GM12891 (cell line): ENCODE results near the gene CORO1C.

Source experiments
- DNase-seq: peaks from one replicate; pipeline ENCODE4 v3.0.0; 2011; ENCODE audit warnings: low spot score; ENCODE audit not compliant: insufficient read length
- FAIRE-seq: peaks from 2 replicates; lab custom pipeline; 2011; peaks lifted over from hg19 to GRCh38; lab: Jason Lieb, UNC
- PAX5 ChIP-seq: IDR thresholded peaks from 2 replicates; pipeline ENCODE4 v1.6.1; 2011; ENCODE audit warnings: low read length, moderate library complexity, mild to moderate bottlenecking; ENCODE audit not compliant: insufficient read depth, severe bottlenecking
- POLR2A ChIP-seq: IDR thresholded peaks from 2 replicates; pipeline ENCODE4 v1.6.1; 2011; ENCODE audit warnings: low read depth, low read length, control low read depth
- POLR2AphosphoS5 ChIP-seq: IDR thresholded peaks from 2 replicates; pipeline ENCODE4 v1.6.1; 2011; ENCODE audit warnings: low read depth, low read length, control low read depth
- POU2F2 ChIP-seq: IDR thresholded peaks from 2 replicates; pipeline ENCODE4 v1.6.1; 2011; ENCODE audit warnings: low read depth, mild to moderate bottlenecking, control low read depth, low read length, moderate library complexity
- SPI1 ChIP-seq: IDR thresholded peaks from 2 replicates; pipeline ENCODE4 v1.6.1; 2011; ENCODE audit warnings: low read depth, low read length, control low read depth
- TAF1 ChIP-seq: IDR thresholded peaks from 2 replicates; pipeline ENCODE4 v1.6.1; 2011; ENCODE audit warnings: low read depth, low read length, control low read depth

CORO1C gene

DNA sequence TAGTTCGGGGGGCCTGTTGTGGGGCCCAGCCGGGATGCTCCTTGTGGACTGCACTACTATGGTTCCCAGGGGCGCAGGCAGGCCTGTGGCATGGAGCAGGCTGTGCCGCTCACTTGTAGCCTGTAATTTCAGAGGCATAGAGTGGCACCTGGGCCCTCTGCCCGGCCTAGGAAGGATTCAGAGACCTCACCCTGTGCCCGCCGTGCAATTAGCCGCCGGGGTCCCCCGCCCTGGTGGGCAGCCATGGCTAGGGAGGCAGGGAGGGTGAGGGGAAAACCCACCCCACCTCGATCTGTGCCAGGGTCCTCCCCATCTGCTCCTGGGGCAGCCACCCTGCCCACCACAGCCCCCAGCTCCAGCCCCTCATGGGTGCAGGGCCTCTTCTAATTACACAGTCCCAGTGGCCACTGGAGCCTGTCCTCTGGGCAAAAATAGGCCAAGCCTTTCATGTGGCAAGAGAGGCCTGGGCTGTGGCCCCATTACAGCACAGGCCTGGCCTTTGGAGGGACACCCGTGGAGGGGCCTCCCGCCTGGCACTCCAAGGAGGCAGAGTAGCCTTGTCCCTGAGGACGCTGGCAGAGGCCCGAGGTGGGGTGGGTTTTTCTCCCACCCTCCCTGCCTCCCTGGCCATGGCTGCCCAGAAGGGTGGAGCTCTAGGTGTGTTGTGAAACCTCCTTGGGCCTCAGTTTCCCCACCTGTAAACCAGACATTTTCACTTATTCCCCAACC, 128.2 kb downstream of the CORO1C start:
- DNase-seq (no peak), FAIRE-seq (no peak)
- no peak for TF ChIP-seq POU2F2
- TF ChIP-seq POLR2A = no peak
- TF ChIP-seq TAF1 = no peak
- TF ChIP-seq POLR2AphosphoS5 = no peak
- TF ChIP-seq PAX5 = no peak
- TF ChIP-seq SPI1 = no peak

- no peak for FAIRE-seq
- DNase-seq = no peak
- no peak for TF ChIP-seq POLR2A
- no peak for TF ChIP-seq SPI1
- TF ChIP-seq POU2F2 = no peak
- TF ChIP-seq POLR2AphosphoS5 = no peak
- TF ChIP-seq PAX5 = no peak
- TF ChIP-seq TAF1 = no peak
Observed at GRCh38 chr12:108602209-108602705, 129.1 kb downstream of the CORO1C start.

DNA sequence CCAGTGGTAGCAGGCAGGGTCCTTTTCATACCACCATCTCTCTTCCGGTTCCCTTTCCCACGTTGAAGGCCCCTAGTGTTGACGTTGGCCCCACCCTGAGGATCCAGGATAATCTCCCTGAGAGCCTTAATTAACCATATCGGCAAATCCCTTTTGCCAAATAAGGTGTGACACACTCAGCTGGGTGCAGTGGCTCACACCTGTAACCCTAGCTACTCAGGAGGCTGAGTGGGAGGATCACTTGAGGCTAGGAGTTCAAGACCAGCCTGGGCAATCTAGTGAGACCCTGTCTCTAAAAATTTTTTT, 130.7 kb downstream of the CORO1C start:
- FAIRE-seq (no peak), DNase-seq (no peak)
- TF ChIP-seq POLR2A (no peak), POLR2AphosphoS5 (no peak), POU2F2 (no peak), TAF1 (no peak), SPI1 (no peak), PAX5 (no peak)

GRCh38 chr12:108599948-108600701, 131.2 kb downstream of the CORO1C start:
- DNase-seq (no peak), FAIRE-seq (peak; percentile 16)
- TF ChIP-seq TAF1 (no peak), PAX5 (no peak), POU2F2 (no peak), POLR2AphosphoS5 (no peak), POLR2A (no peak), SPI1 (no peak)

DNA sequence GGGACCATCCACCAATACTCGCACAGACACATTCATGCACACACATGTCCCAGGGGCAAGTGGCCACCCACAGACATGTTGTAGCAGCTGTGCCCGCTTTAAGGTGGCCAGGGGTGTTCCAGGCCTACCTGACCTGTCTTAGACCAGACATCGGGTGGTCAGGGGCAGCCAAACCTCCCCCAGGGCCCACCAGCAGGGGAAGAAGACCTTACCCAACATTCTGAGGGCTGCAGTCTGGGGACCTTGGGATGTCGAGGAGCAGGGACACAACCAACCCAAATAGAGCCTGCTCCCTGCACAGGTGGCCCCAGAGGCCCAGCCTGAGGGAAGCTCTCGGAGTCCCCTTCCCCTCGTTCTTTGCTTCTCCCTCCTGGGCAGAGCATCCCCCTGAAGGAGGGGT, 131.8 kb downstream of the CORO1C start:
- TF ChIP-seq PAX5 = no peak
- no peak for TF ChIP-seq POLR2A
- TF ChIP-seq SPI1 = no peak
- TF ChIP-seq POU2F2 = no peak
- no peak for TF ChIP-seq POLR2AphosphoS5
- no peak for TF ChIP-seq TAF1
- DNase-seq (no peak), FAIRE-seq (no peak)

DNA sequence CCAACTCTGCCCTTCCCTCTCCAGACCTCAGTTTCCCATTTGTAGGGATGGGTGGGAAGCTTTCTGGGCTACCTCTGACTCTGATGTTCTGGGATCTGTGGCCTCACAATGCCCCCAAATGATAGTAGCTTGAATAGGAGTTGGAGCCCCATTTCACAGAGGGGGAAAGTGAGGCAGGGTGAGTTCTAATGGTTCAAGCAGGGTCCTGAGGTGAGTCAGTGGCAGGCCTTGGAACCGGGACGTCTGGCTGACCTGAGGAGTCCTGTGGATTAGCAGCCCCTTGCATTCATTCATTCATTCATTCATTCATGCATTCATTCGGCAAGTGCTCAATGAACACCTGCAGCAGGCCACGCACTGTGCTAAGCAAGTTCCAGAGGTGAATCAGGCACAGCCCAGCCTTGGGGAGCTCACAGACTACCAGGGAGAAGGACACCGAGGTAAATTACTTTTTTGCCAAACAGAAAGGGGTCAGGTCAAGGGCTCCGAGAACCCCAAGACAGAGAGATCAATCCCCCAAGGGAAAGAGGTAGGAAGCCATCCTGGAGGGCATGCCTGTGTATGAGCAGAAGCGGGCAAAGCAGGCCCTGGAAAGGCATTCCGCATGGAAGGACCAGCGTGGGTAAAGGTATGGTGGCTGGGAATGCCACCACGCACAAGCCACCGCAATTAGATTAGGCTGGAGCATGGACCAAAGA, 132.6 kb downstream of the CORO1C start:
- no peak for TF ChIP-seq SPI1
- TF ChIP-seq PAX5 = no peak
- TF ChIP-seq POLR2AphosphoS5 = no peak
- TF ChIP-seq POLR2A = no peak
- no peak for TF ChIP-seq TAF1
- TF ChIP-seq POU2F2 = no peak
- FAIRE-seq (no peak), DNase-seq (no peak)

GRCh38 chr12:108597559-108598471, 133.5 kb downstream of the CORO1C start, which contains the start of gene TMEM119:
TMEM119 (minus strand) TSS chr12:108598084; CDS start chr12:108592383, 5,701 bp downstream.
- FAIRE-seq (no peak), DNase-seq (no peak)
- TF ChIP-seq TAF1 (no peak), SPI1 (peak; percentile 51)

GRCh38 chr12:108596854-108597558, 134.3 kb downstream of the CORO1C start:
- no peak for DNase-seq
- TF ChIP-seq POLR2A (no peak), PAX5 (no peak), POLR2AphosphoS5 (no peak), POU2F2 (no peak), SPI1 (no peak), TAF1 (no peak)
- no peak for FAIRE-seq
